HEK293 (cell line): ENCODE measurements around the gene SLC22A3.

Experiments
- CTCF ChIA-PET: fragments of 350-600 bp; formaldehyde crosslinking; extraction: SDS; loops from one replicate; lab custom pipeline; 2021; ENCODE audit warnings: antibody characterized with exemption; lab: Yijun Ruan, JAX
- POLR2A ChIA-PET: fragments of 300-600 bp; formaldehyde crosslinking; extraction: SDS; loops from one replicate; lab custom pipeline; 2020; ENCODE audit warnings: antibody characterized with exemption, inconsistent platforms; lab: Yijun Ruan, JAX
- H3K27ac ChIP-seq: fragments of 200-500 bp; sonication (Bioruptor generic); 2 replicates; pipeline ENCODE4 v1.5.1; 2014; ENCODE audit warnings: low read depth, low read length, control low read depth, inconsistent platforms; ENCODE audit errors: extremely low read depth
- H3K36me3 ChIP-seq, 2 experiments: fragments of 200-500 bp in 1 of 2; sonication (Bioruptor generic) in 1 of 2; 1 replicate in 1 of 2; 2 replicates in 1 of 2; pipeline ENCODE4 v1.5.1; 2014 to 2017; ENCODE audit warnings: inconsistent platforms in 2 of 2, low read length in 2 of 2; ENCODE audit not compliant: control insufficient read depth in 2 of 2, insufficient read depth in 1 of 2
- H3K4me1 ChIP-seq: fragments of 200-500 bp; sonication (Bioruptor generic); 2 replicates; pipeline ENCODE4 v1.5.1; 2014; ENCODE audit warnings: mild to moderate bottlenecking, low read length, inconsistent platforms; ENCODE audit not compliant: control insufficient read depth, insufficient read depth
- H3K4me3 ChIP-seq: 2 replicates; pipeline ENCODE4 v1.5.1; 2011; ENCODE audit warnings: low read depth, mild to moderate bottlenecking, control low read depth, low read length, moderate library complexity
- H3K9me3 ChIP-seq: fragments of 200-500 bp; sonication (Bioruptor generic); 2 replicates; pipeline ENCODE4 v1.5.1; 2014; ENCODE audit warnings: low read depth, low read length, inconsistent platforms; ENCODE audit not compliant: control insufficient read depth, insufficient read depth
- MZF1 ChIP-seq: fragments of 450-650 bp; formaldehyde crosslinking; IDR thresholded peaks from 2 replicates; pipeline ENCODE4 v1.5.1; 2017; ENCODE audit warnings: missing biosample characterization, missing genetic modification characterization, borderline replicate concordance
- REPIN1 ChIP-seq: fragments of 450-650 bp; formaldehyde crosslinking; IDR thresholded peaks from 2 replicates; pipeline ENCODE4 v1.5.1; 2017; ENCODE audit warnings: missing biosample characterization, missing genetic modification characterization, low read depth
- SETDB1 ChIP-seq: IDR thresholded peaks from one replicate; pipeline ENCODE4 v1.6.1; 2017; ENCODE audit warnings: mild to moderate bottlenecking, low read length, moderate library complexity, mixed read lengths; ENCODE audit not compliant: insufficient read length
- SP3 ChIP-seq: fragments of 450-650 bp; formaldehyde crosslinking; IDR thresholded peaks from 2 replicates; pipeline ENCODE4 v1.5.1; 2016; ENCODE audit warnings: missing biosample characterization, missing genetic modification characterization
- ZBTB48 ChIP-seq: fragments of 450-650 bp; formaldehyde crosslinking; IDR thresholded peaks from 2 replicates; pipeline ENCODE4 v1.5.1; 2016; ENCODE audit warnings: missing biosample characterization, missing genetic modification characterization
- ZBTB8A ChIP-seq: fragments of 450-650 bp; formaldehyde crosslinking; IDR thresholded peaks from 2 replicates; pipeline ENCODE4 v1.5.1; 2016; ENCODE audit warnings: missing biosample characterization, missing genetic modification characterization
- ZNF37A ChIP-seq: fragments of 450-650 bp; IDR thresholded peaks from 2 replicates; pipeline ENCODE4 v1.5.1; 2018; ENCODE audit warnings: missing biosample characterization, missing genetic modification characterization
- ZNF391 ChIP-seq: fragments of 450-650 bp; formaldehyde crosslinking; IDR thresholded peaks from 2 replicates; pipeline ENCODE4 v1.5.1; 2016; ENCODE audit warnings: low read depth, missing biosample characterization, missing genetic modification characterization, borderline replicate concordance
- ZNF48 ChIP-seq: fragments of 450-650 bp; formaldehyde crosslinking; IDR thresholded peaks from 2 replicates; pipeline ENCODE4 v1.5.1; 2016; ENCODE audit warnings: missing biosample characterization, missing genetic modification characterization
- ZNF529 ChIP-seq: fragments of 450-650 bp; formaldehyde crosslinking; IDR thresholded peaks from 2 replicates; pipeline ENCODE4 v1.5.1; 2017; ENCODE audit warnings: missing genetic modification characterization, missing biosample characterization; ENCODE audit not compliant: insufficient replicate concordance
- ZNF596 ChIP-seq: fragments of 450-650 bp; IDR thresholded peaks from 2 replicates; pipeline ENCODE4 v1.5.0; 2018; ENCODE audit warnings: missing biosample characterization, mild to moderate bottlenecking, missing genetic modification characterization, moderate library complexity
- ZNF658 ChIP-seq: fragments of 450-650 bp; formaldehyde crosslinking; IDR thresholded peaks from 2 replicates; pipeline ENCODE4; 2016; ENCODE audit warnings: missing biosample characterization, missing genetic modification characterization
- ZNF776 ChIP-seq: fragments of 450-650 bp; formaldehyde crosslinking; IDR thresholded peaks from 2 replicates; pipeline ENCODE4 v1.5.0; 2017; ENCODE audit warnings: missing biosample characterization, missing genetic modification characterization, borderline replicate concordance
- ZSCAN23 ChIP-seq: fragments of 450-650 bp; formaldehyde crosslinking; IDR thresholded peaks from 2 replicates; pipeline ENCODE4 v1.5.1; 2016; ENCODE audit warnings: missing biosample characterization, missing genetic modification characterization
- ZSCAN30 ChIP-seq: fragments of 450-650 bp; IDR thresholded peaks from 2 replicates; pipeline ENCODE4 v1.5.1; 2018; ENCODE audit warnings: missing biosample characterization, mild to moderate bottlenecking, missing genetic modification characterization, moderate library complexity
- TF ChIP-seq, protein P1 (sequence below): fragments of 450-650 bp; formaldehyde crosslinking; IDR thresholded peaks from 2 replicates; pipeline ENCODE4 v1.5.1; 2016; ENCODE audit warnings: missing biosample characterization, missing genetic modification characterization
- TF ChIP-seq, protein P2 (sequence below): fragments of 450-650 bp; formaldehyde crosslinking; IDR thresholded peaks from 2 replicates; pipeline ENCODE4 v1.5.1; 2016; ENCODE audit warnings: missing biosample characterization, missing genetic modification characterization
- TF ChIP-seq, protein P3 (sequence below): fragments of 450-650 bp; formaldehyde crosslinking; IDR thresholded peaks from 2 replicates; pipeline ENCODE4 v1.5.1; 2016; ENCODE audit warnings: missing biosample characterization, missing genetic modification characterization

SLC22A3 gene

GRCh38 chr6:160327981-160328380 is 20.2 kb upstream of the SLC22A3 start:
- ChIA-PET CTCF (no interaction called here), POLR2A (no interaction called here)
- TF ChIP-seq MZF1 (tag by site-specific recombination) (no peak), ZNF37A (tag by site-specific recombination) (no peak), ZNF529 (tag by site-specific recombination) (no peak), ZSCAN23 (tag by site-specific recombination) (no peak), SP3 (tag by site-specific recombination) (no peak), ZNF391 (tag by site-specific recombination) (no peak)
- TF ChIP-seq, protein P1, sequence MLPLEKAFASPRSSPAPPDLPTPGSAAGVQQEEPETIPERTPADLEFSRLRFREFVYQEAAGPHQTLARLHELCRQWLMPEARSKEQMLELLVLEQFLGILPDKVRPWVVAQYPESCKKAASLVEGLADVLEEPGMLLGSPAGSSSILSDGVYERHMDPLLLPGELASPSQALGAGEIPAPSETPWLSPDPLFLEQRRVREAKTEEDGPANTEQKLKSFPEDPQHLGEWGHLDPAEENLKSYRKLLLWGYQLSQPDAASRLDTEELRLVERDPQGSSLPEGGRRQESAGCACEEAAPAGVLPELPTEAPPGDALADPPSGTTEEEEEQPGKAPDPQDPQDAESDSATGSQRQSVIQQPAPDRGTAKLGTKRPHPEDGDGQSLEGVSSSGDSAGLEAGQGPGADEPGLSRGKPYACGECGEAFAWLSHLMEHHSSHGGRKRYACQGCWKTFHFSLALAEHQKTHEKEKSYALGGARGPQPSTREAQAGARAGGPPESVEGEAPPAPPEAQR (tag by site-specific recombination): no peak
- TF ChIP-seq, protein P2, sequence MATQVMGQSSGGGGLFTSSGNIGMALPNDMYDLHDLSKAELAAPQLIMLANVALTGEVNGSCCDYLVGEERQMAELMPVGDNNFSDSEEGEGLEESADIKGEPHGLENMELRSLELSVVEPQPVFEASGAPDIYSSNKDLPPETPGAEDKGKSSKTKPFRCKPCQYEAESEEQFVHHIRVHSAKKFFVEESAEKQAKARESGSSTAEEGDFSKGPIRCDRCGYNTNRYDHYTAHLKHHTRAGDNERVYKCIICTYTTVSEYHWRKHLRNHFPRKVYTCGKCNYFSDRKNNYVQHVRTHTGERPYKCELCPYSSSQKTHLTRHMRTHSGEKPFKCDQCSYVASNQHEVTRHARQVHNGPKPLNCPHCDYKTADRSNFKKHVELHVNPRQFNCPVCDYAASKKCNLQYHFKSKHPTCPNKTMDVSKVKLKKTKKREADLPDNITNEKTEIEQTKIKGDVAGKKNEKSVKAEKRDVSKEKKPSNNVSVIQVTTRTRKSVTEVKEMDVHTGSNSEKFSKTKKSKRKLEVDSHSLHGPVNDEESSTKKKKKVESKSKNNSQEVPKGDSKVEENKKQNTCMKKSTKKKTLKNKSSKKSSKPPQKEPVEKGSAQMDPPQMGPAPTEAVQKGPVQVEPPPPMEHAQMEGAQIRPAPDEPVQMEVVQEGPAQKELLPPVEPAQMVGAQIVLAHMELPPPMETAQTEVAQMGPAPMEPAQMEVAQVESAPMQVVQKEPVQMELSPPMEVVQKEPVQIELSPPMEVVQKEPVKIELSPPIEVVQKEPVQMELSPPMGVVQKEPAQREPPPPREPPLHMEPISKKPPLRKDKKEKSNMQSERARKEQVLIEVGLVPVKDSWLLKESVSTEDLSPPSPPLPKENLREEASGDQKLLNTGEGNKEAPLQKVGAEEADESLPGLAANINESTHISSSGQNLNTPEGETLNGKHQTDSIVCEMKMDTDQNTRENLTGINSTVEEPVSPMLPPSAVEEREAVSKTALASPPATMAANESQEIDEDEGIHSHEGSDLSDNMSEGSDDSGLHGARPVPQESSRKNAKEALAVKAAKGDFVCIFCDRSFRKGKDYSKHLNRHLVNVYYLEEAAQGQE: no peak

DNA sequence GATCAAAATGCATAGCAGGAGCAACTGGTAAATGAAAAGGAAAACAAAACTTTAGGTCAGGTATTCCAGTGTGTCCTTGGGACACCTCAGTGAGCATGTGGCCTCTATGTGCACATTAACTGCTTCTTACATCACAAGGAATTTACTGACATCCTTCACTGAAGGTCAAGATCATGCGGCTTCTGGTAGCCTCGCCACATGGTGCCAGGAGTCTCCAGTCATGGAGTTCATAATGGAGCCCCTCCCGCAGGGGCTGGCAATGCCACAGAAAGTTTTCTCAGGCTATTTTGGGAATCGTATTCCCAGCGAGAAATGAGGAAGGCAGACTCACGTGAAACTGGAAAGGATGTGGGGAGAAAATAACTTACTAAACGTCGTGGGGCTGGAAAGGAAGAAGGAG is 19.7 kb upstream of the SLC22A3 start:
- ChIA-PET POLR2A (no interaction called here), CTCF (no interaction called here)
- Histone ChIP-seq H3K9me3 (no peaks in the 10 kb centered on the region), H3K4me1 (no peaks in the 10 kb centered on the region), H3K4me3 (no peak overlapping the region), H3K27ac (no peak overlapping the region), H3K36me3 (no peaks in the 10 kb centered on the region)
- TF ChIP-seq ZNF48 (tag by site-specific recombination) (no peak), ZBTB8A (tag by site-specific recombination) (no peak), REPIN1 (tag by site-specific recombination) (no peak), ZBTB48 (no peak), ZNF776 (tag by site-specific recombination) (no peak), ZNF596 (tag by site-specific recombination) (no peak), SETDB1 (no peak)
- TF ChIP-seq, protein P3, sequence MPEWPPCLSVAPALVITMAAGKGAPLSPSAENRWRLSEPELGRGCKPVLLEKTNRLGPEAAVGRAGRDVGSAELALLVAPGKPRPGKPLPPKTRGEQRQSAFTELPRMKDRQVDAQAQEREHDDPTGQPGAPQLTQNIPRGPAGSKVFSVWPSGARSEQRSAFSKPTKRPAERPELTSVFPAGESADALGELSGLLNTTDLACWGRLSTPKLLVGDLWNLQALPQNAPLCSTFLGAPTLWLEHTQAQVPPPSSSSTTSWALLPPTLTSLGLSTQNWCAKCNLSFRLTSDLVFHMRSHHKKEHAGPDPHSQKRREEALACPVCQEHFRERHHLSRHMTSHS (tag by site-specific recombination): no peak

More at GRCh38 chr6:160327981-160328380, 20.2 kb upstream of the SLC22A3 start:
- no peaks in the 10 kb centered on the region for H3K9me3 ChIP-seq
- no peak overlapping the region for H3K4me3 ChIP-seq
- no peak overlapping the region for H3K27ac ChIP-seq
- H3K4me1 ChIP-seq: no peaks in the 10 kb centered on the region
- no peaks in the 10 kb centered on the region for H3K36me3 ChIP-seq

GRCh38 chr6:160329188-160329587 is 19.0 kb upstream of the SLC22A3 start:
- no peak overlapping the region for H3K4me3 ChIP-seq
- no peak overlapping the region for H3K27ac ChIP-seq
- H3K36me3 ChIP-seq: no peaks in the 10 kb centered on the region
- H3K4me1 ChIP-seq: no peaks in the 10 kb centered on the region
- TF ChIP-seq ZSCAN30 (no peak), ZNF658 (tag by site-specific recombination) (no peak)
- ChIA-PET POLR2A (no interaction called here), CTCF (no interaction called here)
- no peaks in the 10 kb centered on the region for H3K9me3 ChIP-seq
